H1 (cell line): ENCODE data around the gene RAPH1. TPM values are rescaled to one million over a fixed set of nuclear protein-coding genes. Genes with fewer than 3 reads are reported as not detected.

Experiments used
- CTCF ChIA-PET: fragments of 300-600 bp; sonication (Branson Sonifier 250); formaldehyde crosslinking; loops from one replicate; lab custom pipeline; 2021; ENCODE audit not compliant: partially characterized antibody; lab: Charles Lee
- POLR2A ChIA-PET: fragments of 300-600 bp; sonication (Branson Sonifier 250); formaldehyde crosslinking; loops from one replicate; lab custom pipeline; 2021; ENCODE audit warnings: inconsistent platforms; ENCODE audit not compliant: partially characterized antibody; lab: Charles Lee
- DNase-seq, 2 experiments: peaks; one replicate each; pipeline versions ENCODE4 v3.0.0 to v3.0.0-alpha.2; 2010 to 2022; ENCODE audit warnings: low spot score in 2 of 2, low read depth in 1 of 2, mixed read lengths in 1 of 2
- FAIRE-seq: peaks from 2 replicates; lab custom pipeline; 2011; peaks lifted over from hg19 to GRCh38; lab: Jason Lieb, UNC
- H2AFZ ChIP-seq: 2 replicates; pipeline ENCODE4 v1.8.1; 2012; ENCODE audit warnings: low read length, inconsistent platforms
- H2AK5ac ChIP-seq: 2 replicates; pipeline ENCODE4 v1.6.1; 2013; ENCODE audit warnings: low read depth, low read length
- H2BK120ac ChIP-seq: replicated peaks from 2 replicates; pipeline ENCODE3; 2013; ENCODE audit warnings: low read depth, low read length, inconsistent platforms
- H2BK12ac ChIP-seq: 2 replicates; pipeline ENCODE4 v1.6.1; 2013; ENCODE audit warnings: low read depth, low read length
- H2BK15ac ChIP-seq: 2 replicates; pipeline ENCODE4 v1.6.1; 2013; ENCODE audit warnings: low read length
- H2BK20ac ChIP-seq: 2 replicates; pipeline ENCODE4 v1.6.1; 2013; ENCODE audit warnings: low read length
- H2BK5ac ChIP-seq: 2 replicates; pipeline ENCODE4 v1.6.1; 2013; ENCODE audit warnings: low read depth, low read length
- H3K14ac ChIP-seq: 2 replicates; pipeline ENCODE4 v1.6.1; 2013; ENCODE audit warnings: inconsistent platforms; ENCODE audit not compliant: insufficient read length
- H3K18ac ChIP-seq: 2 replicates; pipeline ENCODE4 v1.6.1; 2013; ENCODE audit warnings: low read length; ENCODE audit errors: extremely low read depth
- H3K23ac ChIP-seq: 2 replicates; pipeline ENCODE4 v1.6.1; 2013; ENCODE audit warnings: inconsistent platforms; ENCODE audit not compliant: insufficient read length
- H3K23me2 ChIP-seq: 2 replicates; pipeline ENCODE4 v1.6.1; 2013; ENCODE audit warnings: low read depth, low read length
- H3K27ac ChIP-seq: 2 replicates; pipeline ENCODE4 v1.6.1; 2011; ENCODE audit warnings: low read depth, low read length, inconsistent platforms
- H3K27me3 ChIP-seq, 4 experiments: replicated peaks in 1 of 4; 1 replicate in 1 of 4; 2 replicates in 3 of 4; pipeline versions ENCODE4 v1.6.1 to v1.8.1; 2011 to 2013; ENCODE audit warnings: low read length in 3 of 4, mild to moderate bottlenecking in 3 of 4, inconsistent platforms in 2 of 4, mixed read lengths in 2 of 4, moderate library complexity in 1 of 4; ENCODE audit not compliant: control insufficient read depth in 3 of 4, insufficient read depth in 3 of 4; ENCODE audit errors: extremely low read depth in 1 of 4
- H3K36me3 ChIP-seq, 4 experiments: 2 replicates each; pipeline versions ENCODE4 v1.6.1 to v1.8.1; 2011 to 2013; ENCODE audit warnings: mild to moderate bottlenecking in 4 of 4, low read length in 3 of 4, moderate library complexity in 2 of 4, control low read depth in 1 of 4, inconsistent platforms in 1 of 4; ENCODE audit not compliant: insufficient read depth in 4 of 4, control insufficient read depth in 2 of 4
- H3K4ac ChIP-seq: replicated peaks from 2 replicates; pipeline ENCODE3; 2013; ENCODE audit warnings: low read length, low read depth, mixed read lengths, inconsistent platforms; ENCODE audit not compliant: insufficient read length
- H3K4me1 ChIP-seq, 4 experiments: replicated peaks in 1 of 4; 1 replicate in 1 of 4; 2 replicates in 3 of 4; pipeline versions ENCODE4 v1.6.1 to v1.8.1; 2011 to 2013; ENCODE audit warnings: low read length in 3 of 4, inconsistent platforms in 2 of 4, mixed read lengths in 1 of 4; ENCODE audit not compliant: insufficient read depth in 4 of 4, control insufficient read depth in 3 of 4
- H3K4me2 ChIP-seq, 2 experiments: 2 replicates each; pipeline versions ENCODE4 v1.6.1 to v1.8.1; 2011 to 2013; ENCODE audit warnings: low read depth in 2 of 2, low read length in 2 of 2, control low read depth in 1 of 2, inconsistent platforms in 1 of 2, mild to moderate bottlenecking in 1 of 2; ENCODE audit not compliant: insufficient read depth in 1 of 2
- H3K4me3 ChIP-seq, 4 experiments: fragments of 200-600, 300-600 bp in 1 of 4; sonication (generic), shearing (Covaris generic), sonication (Bioruptor Twin) in 1 of 4; 2 replicates each; pipeline versions ENCODE4 v1.5.1 to v1.8.1; 2011 to 2016; ENCODE audit warnings: low read length in 4 of 4, low read depth in 3 of 4, control low read depth in 2 of 4, inconsistent platforms in 2 of 4, mild to moderate bottlenecking in 2 of 4, mixed read lengths in 1 of 4, moderate library complexity in 1 of 4; ENCODE audit not compliant: insufficient read depth in 2 of 4; ENCODE audit errors: extremely low read depth in 1 of 4
- H3K56ac ChIP-seq: replicated peaks from 2 replicates; pipeline ENCODE3; 2013; ENCODE audit warnings: low read depth, mild to moderate bottlenecking, mixed read lengths, low read length, inconsistent platforms; ENCODE audit not compliant: insufficient read length
- H3K79me1 ChIP-seq: 2 replicates; pipeline ENCODE4 v1.6.1; 2013; ENCODE audit warnings: low read depth, low read length, control low read depth
- H3K79me2 ChIP-seq, 2 experiments: 2 replicates each; pipeline versions ENCODE4 v1.6.1 to v1.8.1; 2012 to 2013; ENCODE audit warnings: low read length in 2 of 2, mild to moderate bottlenecking in 2 of 2, inconsistent platforms in 1 of 2; ENCODE audit not compliant: insufficient read depth in 2 of 2, control insufficient read depth in 1 of 2
- H3K9ac ChIP-seq, 4 experiments: replicated peaks in 1 of 4; 1 replicate in 1 of 4; 2 replicates in 3 of 4; pipeline versions ENCODE4 v1.6.1 to v1.8.1; 2011 to 2013; ENCODE audit warnings: low read depth in 3 of 4, low read length in 3 of 4, control low read depth in 2 of 4, mild to moderate bottlenecking in 2 of 4, moderate library complexity in 2 of 4, inconsistent platforms in 1 of 4; ENCODE audit errors: extremely low read depth in 1 of 4
- H3K9me3 ChIP-seq, 2 experiments: 2 replicates each; pipeline versions ENCODE4 v1.6.1 to v1.8.1; 2012 to 2013; ENCODE audit warnings: mild to moderate bottlenecking in 2 of 2, moderate library complexity in 2 of 2, control low read depth in 1 of 2, inconsistent platforms in 1 of 2, low read depth in 1 of 2, low read length in 1 of 2, mixed read lengths in 1 of 2; ENCODE audit not compliant: insufficient read depth in 2 of 2
- H4K20me1 ChIP-seq, 2 experiments: replicated peaks in 1 of 2; 2 replicates each; pipeline versions ENCODE3 to v1.8.1; 2011 to 2013; ENCODE audit warnings: inconsistent platforms in 2 of 2, low read length in 2 of 2, mild to moderate bottlenecking in 1 of 2; ENCODE audit not compliant: insufficient read depth in 2 of 2, control insufficient read depth in 1 of 2
- H4K5ac ChIP-seq: 2 replicates; pipeline ENCODE4 v1.6.1; 2013; ENCODE audit warnings: low read length, low read depth, mixed read lengths, inconsistent platforms; ENCODE audit not compliant: insufficient read length
- H4K8ac ChIP-seq: 2 replicates; pipeline ENCODE4 v1.8.0; 2013; ENCODE audit warnings: mild to moderate bottlenecking, moderate library complexity, low read length, inconsistent platforms; ENCODE audit not compliant: insufficient read depth; ENCODE audit errors: extremely low read depth
- H4K91ac ChIP-seq: replicated peaks from 2 replicates; pipeline ENCODE3; 2013; ENCODE audit warnings: low read length, mixed read lengths, inconsistent platforms; ENCODE audit not compliant: insufficient read length
- JUND ChIP-seq: IDR thresholded peaks from 2 replicates; pipeline ENCODE4 v1.6.1; 2011; ENCODE audit warnings: mild to moderate bottlenecking, improper control_type of control experiment, low read length
- NRF1 ChIP-seq: IDR thresholded peaks from 2 replicates; pipeline ENCODE4 v1.6.1; 2011; ENCODE audit warnings: mild to moderate bottlenecking, low read depth, low read length, improper control_type of control experiment
- RXRA ChIP-seq: IDR thresholded peaks from 2 replicates; pipeline ENCODE4 v1.6.1; 2011; ENCODE audit warnings: low read depth, mild to moderate bottlenecking, low read length, moderate library complexity; ENCODE audit not compliant: insufficient read depth
- SP2 ChIP-seq: IDR thresholded peaks from 2 replicates; pipeline ENCODE4 v1.6.1; 2012; ENCODE audit warnings: mild to moderate bottlenecking, low read length, inconsistent platforms
- SUZ12 ChIP-seq: fragments of 200-600 bp; sonication (generic); IDR thresholded peaks from 2 replicates; pipeline ENCODE4 v1.6.1; 2012; ENCODE audit warnings: mild to moderate bottlenecking, inconsistent platforms, low read length, moderate library complexity, mixed read lengths
- WGBS, 2 experiments: shearing (Covaris generic) in 1 of 2; methylation state at CpG; one replicate each; pipeline versions ENCODE4 v1.1.6 to v1.1.7; 2013 to 2015; ENCODE audit warnings: low lambda C conversion rate in 2 of 2, mixed read lengths in 2 of 2, inconsistent platforms in 1 of 2, low coverage in 1 of 2, missing lambda C conversion rate in 1 of 2; ENCODE audit not compliant: insufficient replicate concordance in 2 of 2, insufficient coverage in 1 of 2, insufficient read length in 1 of 2; ENCODE audit errors: extremely low coverage in 1 of 2, missing lambda C conversion rate in 1 of 2; 5-methylcytosine and 5-hydroxymethylcytosine counted together
- polyA plus RNA-seq, 7 experiments: library from polyadenylated mRNA; depleted of rRNA in 3 of 7; stranded (reverse) in 5 of 7; unstranded in 2 of 7; fragments of >200 nt in 5 of 7; fragments of 200-250 nt in 2 of 7; gene quantifications; 1 replicate in 5 of 7; 2 replicates in 1 of 7; 4 replicates in 1 of 7; pipeline versions ENCODE4 v1.2.1 to v1.2.3, GENCODE V29; 2011 to 2013; ENCODE audit warnings: missing spikeins in 2 of 7, mixed read lengths in 2 of 7
- total RNA-seq: library from RNA; stranded (reverse); fragmentation: NEBNext Ultra II Directional; extraction: Animal tissue kit (Norgen Biotek cat#: 25700); gene quantifications from 2 replicates; pipeline ENCODE4 v1.2.1, GENCODE V29; 2021

The RAPH1 gene
- total and polyA plus RNA-seq, 2 of the 8 experiments (the other 6 are each of a cell fraction or from before 2014, with no cell fraction given), result 3.8 to 27.4 TPM

- Histone ChIP-seq H4K5ac (no peak overlapping the region), H2BK15ac (no peak overlapping the region), H3K9me3 (no peaks in the 10 kb centered on the region), H2BK5ac (no peak overlapping the region), H2BK120ac (no peak overlapping the region), H3K18ac (no peak overlapping the region), H2BK12ac (no peak overlapping the region), H3K23me2 (no peaks in the 10 kb centered on the region), H4K20me1 (peaks cover 0 to 2% of the 10 kb centered on the region in 2 experiments), H3K36me3 (peaks cover 0 to 46% (median 8%) of the 10 kb centered on the region in 4 experiments; a peak in 5 of 8 replicates), H3K27ac (no peak overlapping the region), H3K4ac (no peak overlapping the region), H4K8ac (no peak overlapping the region), H3K23ac (no peak overlapping the region), H3K9ac (no peak overlapping the region), H3K4me3 (no peak overlapping the region), H3K79me2 (no peaks in the 10 kb centered on the region), H3K4me1 (no peaks in the 10 kb centered on the region; a peak in 1 of 7 replicates), H4K91ac (no peak overlapping the region)
- DNase-seq, result no peak
- POLR2A ChIA-PET, result interaction anchor here (0.5 to 1.1 kb wide), 3 partner anchors 49 to 517 kb away, joined by 3 to 4 read pairs (median 4); partner anchors contain the start of gene ABI2
- TF ChIP-seq NRF1 (no peak), RXRA (no peak), JUND (no peak), SP2 (no peak), SUZ12 (no peak)
- TF ChIP-seq, all 59 proteins: peak for 0
- Histone ChIP-seq H3K56ac (no peak overlapping the region), H3K27me3 (no peaks in the 10 kb centered on the region), H2BK20ac (no peak overlapping the region), H2AFZ (no peak overlapping the region), H2AK5ac (no peak overlapping the region), H3K79me1 (no peaks in the 10 kb centered on the region), H3K14ac (no peak overlapping the region), H3K4me2 (no peak overlapping the region)
- FAIRE-seq, result no peak
- 82% methylated on average over 2 of the region's 2 CpGs; no CpG with 5 or more reads in 1 of the 2 experiments for WGBS, 2 experiments
- CTCF ChIA-PET, result interaction anchor here (0.9 to 1.9 kb wide), 2 partner anchors 420 to 807 kb away, joined by 3 to 5 read pairs; no protein-coding TSS in a partner anchor
These were observed 139.2 kb downstream of the RAPH1 start for GRCh38 chr2:203395858-203396257.
